ENCODE data around the gene TUSC1.
"Not testable (repeated sequence)": the region's sequence is repeated elsewhere in the genome, so short reads cannot be mapped to it uniquely, and the experiment has no call there.

GRCh38 chr9:25675858-25676257 lies 2.4 kb downstream of the TUSC1 start:
- not testable (repeated sequence) for TF ChIP-seq CTCF (IDR thresholded peaks at IDR 0.05); CBX8 (IDR thresholded peaks at IDR 0.05); RARB (CRISPR knock-in tag; IDR thresholded peaks at IDR 0.05); POLR2AphosphoS2 (conservative IDR thresholded peaks at IDR 0.05; ENCODE audit: low read length); BCL3 (IDR thresholded peaks at IDR 0.05); NPAS2 (CRISPR knock-in tag; IDR thresholded peaks at IDR 0.05; ENCODE audit: borderline replicate concordance); ZSCAN20 (CRISPR knock-in tag; IDR thresholded peaks at IDR 0.05); RFX5 (IDR thresholded peaks at IDR 0.05); EP300 (IDR thresholded peaks at IDR 0.05); CHD2 (IDR thresholded peaks at IDR 0.05; ENCODE audit: low read length, partially characterized antibody); SMC3 (IDR thresholded peaks at IDR 0.05); HOXB13 (CRISPR knock-in tag; IDR thresholded peaks at IDR 0.05; ENCODE audit: low read depth)
